Panc1 (cell line): Measurements from ENCODE around the gene TBC1D22A. TPM values are rescaled to one million over a fixed set of nuclear protein-coding genes. Genes with fewer than 3 reads are reported as not detected.

Experiments
- ATAC-seq: fragments of 200-7000 bp; cut with Tn5 transposase; 2 replicates; pipeline ENCODE4 v1.9.1; 2020; ENCODE audit warnings: mild to moderate bottlenecking, moderate library complexity
- BruUV-seq: library from RNA; stranded (reverse); fragments of 400-500 nt; replicated peaks from 2 replicates; lab custom pipeline; 2021; lab: Mats Ljungman, UMichigan
- CTCF ChIA-PET: fragments of 300-600 bp; sonication (Branson Sonifier 250); formaldehyde crosslinking; loops from one replicate; lab custom pipeline; 2022; ENCODE audit warnings: antibody characterized with exemption; lab: Charles Lee
- POLR2A ChIA-PET: fragments of 300-600 bp; sonication (Branson Sonifier 250); formaldehyde crosslinking; loops from one replicate; lab custom pipeline; 2022; ENCODE audit warnings: antibody characterized with exemption; lab: Charles Lee
- DNase-seq: peaks from one replicate; pipeline ENCODE4 v3.0.0-alpha.2; 2010; ENCODE audit warnings: low read depth, low spot score
- H3K27ac ChIP-seq: 2 replicates; pipeline ENCODE4 v1.5.1; 2011; ENCODE audit warnings: mild to moderate bottlenecking, low read length, inconsistent platforms
- H3K27me3 ChIP-seq: fragments of 200-500 bp; sonication (Bioruptor generic); 2 replicates; pipeline ENCODE4 v1.6.0; 2014; ENCODE audit warnings: low read length, inconsistent platforms; ENCODE audit not compliant: control insufficient read depth, insufficient read depth
- H3K36me3 ChIP-seq: fragments of 200-500 bp; sonication (Bioruptor generic); 2 replicates; pipeline ENCODE4 v1.5.1; 2014; ENCODE audit warnings: inconsistent platforms, mild to moderate bottlenecking, low read length, moderate library complexity; ENCODE audit not compliant: control insufficient read depth, insufficient read depth
- H3K4me1 ChIP-seq: 2 replicates; pipeline ENCODE4 v1.5.1; 2011; ENCODE audit warnings: inconsistent platforms, mild to moderate bottlenecking, low read length, moderate library complexity; ENCODE audit not compliant: control insufficient read depth, insufficient read depth
- H3K4me3 ChIP-seq, 2 experiments: 2 replicates each; pipeline ENCODE4 v1.5.1; 2011 to 2012; ENCODE audit warnings: low read depth in 2 of 2, low read length in 2 of 2, mild to moderate bottlenecking in 2 of 2, inconsistent platforms in 1 of 2, moderate library complexity in 1 of 2
- H3K9me3 ChIP-seq: fragments of 200-500 bp; sonication (Bioruptor generic); 2 replicates; pipeline ENCODE4 v1.5.1; 2014; ENCODE audit warnings: low read depth, mild to moderate bottlenecking, inconsistent platforms, low read length, moderate library complexity; ENCODE audit not compliant: control insufficient read depth, insufficient read depth
- CTCF ChIP-seq: fragments of 450-650 bp; IDR thresholded peaks from 2 replicates; pipeline ENCODE4 v1.5.1; 2017; ENCODE audit warnings: mild to moderate bottlenecking
- POLR2AphosphoS5 ChIP-seq: IDR thresholded peaks from 2 replicates; pipeline ENCODE4 v1.6.1; 2012; ENCODE audit warnings: mild to moderate bottlenecking, low read depth, low read length, moderate library complexity
- REST ChIP-seq, 2 experiments: IDR thresholded peaks; 2 replicates each; pipeline ENCODE4 v1.6.1; 2011 to 2012; ENCODE audit warnings: low read depth in 2 of 2, control low read depth in 1 of 2, low read length in 1 of 2, mild to moderate bottlenecking in 1 of 2, moderate library complexity in 1 of 2; ENCODE audit not compliant: insufficient read depth in 1 of 2
- SIN3A ChIP-seq: IDR thresholded peaks from 2 replicates; pipeline ENCODE4 v1.6.1; 2012; ENCODE audit warnings: low read depth, mild to moderate bottlenecking, low read length, moderate library complexity, borderline replicate concordance; ENCODE audit not compliant: insufficient read depth
- in situ Hi-C: cut with HindIII; loops from 2 replicates; pipeline ENCODE4 v1.10.0; 2016; ENCODE audit warnings: low sequenced_read_pairs, low pct_unique_long_range_greater_than_20kb
- intact Hi-C: fragments of 100-400 bp; cut with micrococcal nuclease; formaldehyde crosslinking; loops from one replicate; pipeline ENCODE4 v1.10.0; 2022; ENCODE audit not compliant: unreplicated experiment
- total RNA-seq: library from RNA; stranded (reverse); gene quantifications from one replicate; pipeline ENCODE4 v1.2.1, GENCODE V29; 2021; ENCODE audit not compliant: unreplicated experiment

TBC1D22A gene
- total RNA-seq, 1 experiment from 2014 or later = 28.7 TPM

GRCh38 chr22:46966846-46967245, 204.4 kb downstream of the TBC1D22A start:
- H3K4me3 ChIP-seq = no peak overlapping the region
- intact Hi-C loops (no loop called here), in situ Hi-C loops (no loop called here)
- ChIA-PET POLR2A (no interaction called here), CTCF (no interaction called here)
- no peak overlapping the region for H3K27ac ChIP-seq
- no TSS peak for BruUV-seq
- H3K4me1 ChIP-seq = no peaks in the 10 kb centered on the region
- H3K9me3 ChIP-seq = no peaks in the 10 kb centered on the region
- no peak for ATAC-seq
- no peaks in the 10 kb centered on the region for H3K27me3 ChIP-seq
- no peaks in the 10 kb centered on the region for H3K36me3 ChIP-seq
- no peak for TF ChIP-seq CTCF
- TF ChIP-seq REST (IDR thresholded peaks at IDR 0.05; ENCODE audit: insufficient read depth in 1 of 2, low read depth in 2 of 2, low read length in 1 of 2) = no peak
- no peak for DNase-seq

- in situ Hi-C loops (no loop called here), intact Hi-C loops (no loop called here)
- POLR2A ChIA-PET = no interaction called here
- no peak overlapping the region for H3K27ac ChIP-seq
- no TSS peak for BruUV-seq
- CTCF ChIA-PET = interaction anchor here (0.7 kb wide), 1 partner anchor 10 kb away, joined by 11 read pairs; no protein-coding TSS in a partner anchor
- no peaks in the 10 kb centered on the region for H3K36me3 ChIP-seq
- TF ChIP-seq POLR2AphosphoS5 = no peak
- TF ChIP-seq SIN3A = no peak
- TF ChIP-seq CTCF = no peak
- TF ChIP-seq REST (IDR thresholded peaks at IDR 0.05; ENCODE audit: insufficient read depth in 1 of 2, low read depth in 2 of 2, low read length in 1 of 2) = no peak
- H3K27me3 ChIP-seq = no peaks in the 10 kb centered on the region
- H3K9me3 ChIP-seq = no peaks in the 10 kb centered on the region
- H3K4me3 ChIP-seq = no peak overlapping the region
- DNase-seq (no peak), ATAC-seq (no peak)
- H3K4me1 ChIP-seq = no peaks in the 10 kb centered on the region
Observed at GRCh38 chr22:46967445-46968358, 205.3 kb downstream of the TBC1D22A start.
